Liver (tissue), 3 donors: ENCODE data around the gene UBE3D.

Experiments
- EGR1 ChIP-seq, 2 donors: IDR thresholded peaks; 2 replicates each; pipeline ENCODE4 v1.6.1; 2016 to 2018; ENCODE audit warnings: antibody characterized with exemption in 2 of 2, low read depth in 2 of 2
- FOXA1 ChIP-seq: IDR thresholded peaks from 2 replicates; pipeline ENCODE4 v1.6.1; 2016; ENCODE audit warnings: antibody characterized with exemption
- GABPA ChIP-seq, 2 donors: IDR thresholded peaks in 1 of 2; conservative IDR thresholded peaks in 1 of 2; 2 replicates each; pipeline ENCODE4 v1.6.1; 2016; ENCODE audit warnings: antibody characterized with exemption in 2 of 2, mild to moderate bottlenecking in 1 of 2, moderate library complexity in 1 of 2
- JUND ChIP-seq, 2 donors: IDR thresholded peaks; 2 replicates each; pipeline ENCODE4 v1.6.1; 2016; ENCODE audit warnings: antibody characterized with exemption in 2 of 2
- RAD21 ChIP-seq, 2 donors: IDR thresholded peaks; 2 replicates each; pipeline ENCODE4 v1.6.1; 2016; ENCODE audit warnings: antibody characterized with exemption in 2 of 2, mild to moderate bottlenecking in 2 of 2
- RXRA ChIP-seq, 2 donors: IDR thresholded peaks; 2 replicates each; pipeline ENCODE4 v1.6.1; 2017 to 2018; ENCODE audit warnings: antibody characterized with exemption in 2 of 2, mild to moderate bottlenecking in 1 of 2
- SP1 ChIP-seq: IDR thresholded peaks from 2 replicates; pipeline ENCODE4 v1.6.1; 2018; ENCODE audit warnings: antibody characterized with exemption, mild to moderate bottlenecking
- TAF1 ChIP-seq: conservative IDR thresholded peaks from 2 replicates; pipeline ENCODE4 v1.6.1; 2016; ENCODE audit warnings: antibody characterized with exemption, mild to moderate bottlenecking
- YY1 ChIP-seq: IDR thresholded peaks from 2 replicates; pipeline ENCODE4 v1.6.1; 2016; ENCODE audit warnings: antibody characterized with exemption, mild to moderate bottlenecking
- TF ChIP-seq, protein P1 (sequence below): fragments of 150-350 bp; IDR thresholded peaks from 2 replicates; pipeline ENCODE4 v1.5.1; 2017; ENCODE audit warnings: improper control_type of control experiment, low read depth, low read length; ENCODE audit not compliant: missing input control
- TF ChIP-seq, protein P2 (sequence below): IDR thresholded peaks from 2 replicates; pipeline ENCODE4 v1.6.1; 2016; ENCODE audit warnings: antibody characterized with exemption
- TF ChIP-seq, protein P3 (sequence below): IDR thresholded peaks from 2 replicates; pipeline ENCODE4 v1.6.1; 2016; ENCODE audit warnings: antibody characterized with exemption, mild to moderate bottlenecking
- TF ChIP-seq, protein P4 (sequence below): IDR thresholded peaks from 2 replicates; pipeline ENCODE4 v1.6.1; 2016; ENCODE audit warnings: antibody characterized with exemption
- TF ChIP-seq, protein P5 (sequence below): IDR thresholded peaks from 2 replicates; pipeline ENCODE4 v1.6.1; 2016; ENCODE audit warnings: antibody characterized with exemption
- donor health status: healthy.
- donor health status: healthy.

DNA sequence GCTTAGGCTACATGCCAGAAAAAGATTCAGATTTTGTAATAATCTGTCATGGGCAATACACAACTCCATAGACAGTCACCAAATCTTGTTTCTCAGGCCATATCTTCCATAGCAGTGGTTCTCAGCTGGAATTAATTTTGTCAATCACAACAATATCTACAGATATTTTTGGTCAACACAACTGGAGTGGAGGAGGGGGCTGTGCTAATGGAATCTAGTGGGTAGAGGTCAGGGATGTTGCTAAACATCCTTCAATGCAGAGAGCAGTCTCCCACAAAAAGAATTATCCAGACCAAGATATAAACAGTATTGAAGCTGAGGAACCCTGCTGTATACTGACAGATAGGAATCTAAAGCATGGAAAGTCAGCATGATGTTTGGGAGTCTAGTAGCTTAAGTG is 174.6 kb downstream of the UBE3D start:
- TF ChIP-seq, protein P1, sequence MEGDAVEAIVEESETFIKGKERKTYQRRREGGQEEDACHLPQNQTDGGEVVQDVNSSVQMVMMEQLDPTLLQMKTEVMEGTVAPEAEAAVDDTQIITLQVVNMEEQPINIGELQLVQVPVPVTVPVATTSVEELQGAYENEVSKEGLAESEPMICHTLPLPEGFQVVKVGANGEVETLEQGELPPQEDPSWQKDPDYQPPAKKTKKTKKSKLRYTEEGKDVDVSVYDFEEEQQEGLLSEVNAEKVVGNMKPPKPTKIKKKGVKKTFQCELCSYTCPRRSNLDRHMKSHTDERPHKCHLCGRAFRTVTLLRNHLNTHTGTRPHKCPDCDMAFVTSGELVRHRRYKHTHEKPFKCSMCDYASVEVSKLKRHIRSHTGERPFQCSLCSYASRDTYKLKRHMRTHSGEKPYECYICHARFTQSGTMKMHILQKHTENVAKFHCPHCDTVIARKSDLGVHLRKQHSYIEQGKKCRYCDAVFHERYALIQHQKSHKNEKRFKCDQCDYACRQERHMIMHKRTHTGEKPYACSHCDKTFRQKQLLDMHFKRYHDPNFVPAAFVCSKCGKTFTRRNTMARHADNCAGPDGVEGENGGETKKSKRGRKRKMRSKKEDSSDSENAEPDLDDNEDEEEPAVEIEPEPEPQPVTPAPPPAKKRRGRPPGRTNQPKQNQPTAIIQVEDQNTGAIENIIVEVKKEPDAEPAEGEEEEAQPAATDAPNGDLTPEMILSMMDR: no peak
- TF ChIP-seq, protein P2, sequence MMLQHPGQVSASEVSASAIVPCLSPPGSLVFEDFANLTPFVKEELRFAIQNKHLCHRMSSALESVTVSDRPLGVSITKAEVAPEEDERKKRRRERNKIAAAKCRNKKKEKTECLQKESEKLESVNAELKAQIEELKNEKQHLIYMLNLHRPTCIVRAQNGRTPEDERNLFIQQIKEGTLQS: no peak
- TF ChIP-seq SP1 (no peak), JUND (IDR thresholded peaks at IDR 0.05) (no peak), YY1 (no peak), EGR1 (IDR thresholded peaks at IDR 0.05; ENCODE audit: low read depth in 2 of 2) (no peak), RAD21 (IDR thresholded peaks at IDR 0.05) (no peak), TAF1 (no peak), GABPA (IDR thresholded peaks at IDR 0.05 in 1 of 2, conservative IDR thresholded peaks at IDR 0.05 in 1 of 2) (no peak), FOXA1 (no peak), RXRA (IDR thresholded peaks at IDR 0.05) (no peak)
- TF ChIP-seq, protein P3, sequence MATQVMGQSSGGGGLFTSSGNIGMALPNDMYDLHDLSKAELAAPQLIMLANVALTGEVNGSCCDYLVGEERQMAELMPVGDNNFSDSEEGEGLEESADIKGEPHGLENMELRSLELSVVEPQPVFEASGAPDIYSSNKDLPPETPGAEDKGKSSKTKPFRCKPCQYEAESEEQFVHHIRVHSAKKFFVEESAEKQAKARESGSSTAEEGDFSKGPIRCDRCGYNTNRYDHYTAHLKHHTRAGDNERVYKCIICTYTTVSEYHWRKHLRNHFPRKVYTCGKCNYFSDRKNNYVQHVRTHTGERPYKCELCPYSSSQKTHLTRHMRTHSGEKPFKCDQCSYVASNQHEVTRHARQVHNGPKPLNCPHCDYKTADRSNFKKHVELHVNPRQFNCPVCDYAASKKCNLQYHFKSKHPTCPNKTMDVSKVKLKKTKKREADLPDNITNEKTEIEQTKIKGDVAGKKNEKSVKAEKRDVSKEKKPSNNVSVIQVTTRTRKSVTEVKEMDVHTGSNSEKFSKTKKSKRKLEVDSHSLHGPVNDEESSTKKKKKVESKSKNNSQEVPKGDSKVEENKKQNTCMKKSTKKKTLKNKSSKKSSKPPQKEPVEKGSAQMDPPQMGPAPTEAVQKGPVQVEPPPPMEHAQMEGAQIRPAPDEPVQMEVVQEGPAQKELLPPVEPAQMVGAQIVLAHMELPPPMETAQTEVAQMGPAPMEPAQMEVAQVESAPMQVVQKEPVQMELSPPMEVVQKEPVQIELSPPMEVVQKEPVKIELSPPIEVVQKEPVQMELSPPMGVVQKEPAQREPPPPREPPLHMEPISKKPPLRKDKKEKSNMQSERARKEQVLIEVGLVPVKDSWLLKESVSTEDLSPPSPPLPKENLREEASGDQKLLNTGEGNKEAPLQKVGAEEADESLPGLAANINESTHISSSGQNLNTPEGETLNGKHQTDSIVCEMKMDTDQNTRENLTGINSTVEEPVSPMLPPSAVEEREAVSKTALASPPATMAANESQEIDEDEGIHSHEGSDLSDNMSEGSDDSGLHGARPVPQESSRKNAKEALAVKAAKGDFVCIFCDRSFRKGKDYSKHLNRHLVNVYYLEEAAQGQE: no peak
- TF ChIP-seq, protein P4, sequence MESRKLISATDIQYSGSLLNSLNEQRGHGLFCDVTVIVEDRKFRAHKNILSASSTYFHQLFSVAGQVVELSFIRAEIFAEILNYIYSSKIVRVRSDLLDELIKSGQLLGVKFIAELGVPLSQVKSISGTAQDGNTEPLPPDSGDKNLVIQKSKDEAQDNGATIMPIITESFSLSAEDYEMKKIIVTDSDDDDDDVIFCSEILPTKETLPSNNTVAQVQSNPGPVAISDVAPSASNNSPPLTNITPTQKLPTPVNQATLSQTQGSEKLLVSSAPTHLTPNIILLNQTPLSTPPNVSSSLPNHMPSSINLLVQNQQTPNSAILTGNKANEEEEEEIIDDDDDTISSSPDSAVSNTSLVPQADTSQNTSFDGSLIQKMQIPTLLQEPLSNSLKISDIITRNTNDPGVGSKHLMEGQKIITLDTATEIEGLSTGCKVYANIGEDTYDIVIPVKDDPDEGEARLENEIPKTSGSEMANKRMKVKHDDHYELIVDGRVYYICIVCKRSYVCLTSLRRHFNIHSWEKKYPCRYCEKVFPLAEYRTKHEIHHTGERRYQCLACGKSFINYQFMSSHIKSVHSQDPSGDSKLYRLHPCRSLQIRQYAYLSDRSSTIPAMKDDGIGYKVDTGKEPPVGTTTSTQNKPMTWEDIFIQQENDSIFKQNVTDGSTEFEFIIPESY: no peak
- TF ChIP-seq, protein P5, sequence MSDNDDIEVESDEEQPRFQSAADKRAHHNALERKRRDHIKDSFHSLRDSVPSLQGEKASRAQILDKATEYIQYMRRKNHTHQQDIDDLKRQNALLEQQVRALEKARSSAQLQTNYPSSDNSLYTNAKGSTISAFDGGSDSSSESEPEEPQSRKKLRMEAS: no peak
